ENCODE measurements around the gene RNF135.
"Not testable (repeated sequence)": the region's sequence is repeated elsewhere in the genome, so short reads cannot be mapped to it uniquely, and the experiment has no call there.

Gene RNF135

GRCh38 chr17:30975042-30975820 is 4.4 kb downstream of the RNF135 start:
- H3K27ac ChIP-seq (ENCODE audit: low read length) = no peak overlapping the region
- H3K4me3 ChIP-seq (ENCODE audit: low read length) = no peak overlapping the region
- H3K9me3 ChIP-seq (ENCODE audit: control insufficient read depth, insufficient read depth, low read length) = no peaks in the 10 kb centered on the region
- WGBS (ENCODE audit: insufficient coverage, insufficient read length) = no CpG with 5 or more reads among the region's 8 CpGs
- DNase-seq (ENCODE audit: low read depth, low spot score) = no peak
- no peaks in the 10 kb centered on the region; the same call in 1 of the 2 replicates for H3K4me1 ChIP-seq (ENCODE audit: control insufficient read depth, insufficient read depth, low read length)
- no peaks in the 10 kb centered on the region for H3K36me3 ChIP-seq (ENCODE audit: control insufficient read depth, insufficient read depth, low read length)
- no peaks in the 10 kb centered on the region for H3K27me3 ChIP-seq (ENCODE audit: control insufficient read depth, insufficient read depth, low read length)

GRCh38 chr17:30979919-30980318 is 9.1 kb downstream of the RNF135 start:
- no CpG with 5 or more reads among the region's 33 CpGs for WGBS (ENCODE audit: insufficient coverage, insufficient read length)
- H3K27me3 ChIP-seq (ENCODE audit: control insufficient read depth, insufficient read depth, low read length); DNase-seq (ENCODE audit: low read depth, low spot score); H3K36me3 ChIP-seq (ENCODE audit: control insufficient read depth, insufficient read depth, low read length); H3K27ac ChIP-seq (ENCODE audit: low read length); H3K4me3 ChIP-seq (ENCODE audit: low read length); H3K4me1 ChIP-seq (ENCODE audit: control insufficient read depth, insufficient read depth, low read length); H3K9me3 ChIP-seq (ENCODE audit: control insufficient read depth, insufficient read depth, low read length): not testable (repeated sequence)

- H3K4me1 ChIP-seq (ENCODE audit: control insufficient read depth, insufficient read depth, low read length) = no peaks in the 10 kb centered on the region
- no peaks in the 10 kb centered on the region for H3K27me3 ChIP-seq (ENCODE audit: control insufficient read depth, insufficient read depth, low read length)
- H3K9me3 ChIP-seq (ENCODE audit: control insufficient read depth, insufficient read depth, low read length) = no peaks in the 10 kb centered on the region
- H3K27ac ChIP-seq (ENCODE audit: low read length) = no peak overlapping the region
- no peak for DNase-seq (ENCODE audit: low read depth, low spot score)
- no peaks in the 10 kb centered on the region for H3K36me3 ChIP-seq (ENCODE audit: control insufficient read depth, insufficient read depth, low read length)
- WGBS (ENCODE audit: insufficient coverage, insufficient read length) = no CpG with 5 or more reads among the region's 8 CpGs
- H3K4me3 ChIP-seq (ENCODE audit: low read length) = no peak overlapping the region
These were observed 11.0 kb downstream of the RNF135 start for GRCh38 chr17:30981531-30982519.

- no peak overlapping the region for H3K4me3 ChIP-seq (ENCODE audit: low read length)
- no peaks in the 10 kb centered on the region for H3K27me3 ChIP-seq (ENCODE audit: control insufficient read depth, insufficient read depth, low read length)
- H3K36me3 ChIP-seq (ENCODE audit: control insufficient read depth, insufficient read depth, low read length) = no peaks in the 10 kb centered on the region
- no peaks in the 10 kb centered on the region for H3K9me3 ChIP-seq (ENCODE audit: control insufficient read depth, insufficient read depth, low read length)
- H3K4me1 ChIP-seq (ENCODE audit: control insufficient read depth, insufficient read depth, low read length) = no peaks in the 10 kb centered on the region
- WGBS (ENCODE audit: insufficient coverage, insufficient read length) = no CpG with 5 or more reads among the region's 1 CpG
- no peak for DNase-seq (ENCODE audit: low read depth, low spot score)
- no peak overlapping the region for H3K27ac ChIP-seq (ENCODE audit: low read length)
These were observed 12.0 kb downstream of the RNF135 start for GRCh38 chr17:30982855-30983254.

GRCh38 chr17:30990458-30990857 is 19.6 kb downstream of the RNF135 start:
- no peaks in the 10 kb centered on the region for H3K4me1 ChIP-seq (ENCODE audit: control insufficient read depth, insufficient read depth, low read length)
- no peaks in the 10 kb centered on the region for H3K36me3 ChIP-seq (ENCODE audit: control insufficient read depth, insufficient read depth, low read length)
- no CpG with 5 or more reads among the region's 3 CpGs for WGBS (ENCODE audit: insufficient coverage, insufficient read length)
- no peaks in the 10 kb centered on the region for H3K9me3 ChIP-seq (ENCODE audit: control insufficient read depth, insufficient read depth, low read length)
- no peak overlapping the region for H3K4me3 ChIP-seq (ENCODE audit: low read length)
- no peak overlapping the region for H3K27ac ChIP-seq (ENCODE audit: low read length)
- no peak for DNase-seq (ENCODE audit: low read depth, low spot score)
- no peaks in the 10 kb centered on the region for H3K27me3 ChIP-seq (ENCODE audit: control insufficient read depth, insufficient read depth, low read length)

- no peak for DNase-seq (ENCODE audit: low read depth, low spot score)
- Histone ChIP-seq H3K4me3 (ENCODE audit: low read length) (no peak overlapping the region), H3K4me1 (ENCODE audit: control insufficient read depth, insufficient read depth, low read length) (no peaks in the 10 kb centered on the region), H3K27ac (ENCODE audit: low read length) (no peak overlapping the region), H3K36me3 (ENCODE audit: control insufficient read depth, insufficient read depth, low read length) (peaks cover 2% of the 10 kb centered on the region; the same call in 1 of the 2 replicates), H3K27me3 (ENCODE audit: control insufficient read depth, insufficient read depth, low read length) (no peaks in the 10 kb centered on the region), H3K9me3 (ENCODE audit: control insufficient read depth, insufficient read depth, low read length) (no peaks in the 10 kb centered on the region)
- no CpG with 5 or more reads among the region's 3 CpGs for WGBS (ENCODE audit: insufficient coverage, insufficient read length)
These were observed 21.7 kb downstream of the RNF135 start for GRCh38 chr17:30992551-30992950.

GRCh38 chr17:30995347-30995746 is 24.5 kb downstream of the RNF135 start:
- no peak overlapping the region for H3K27ac ChIP-seq (ENCODE audit: low read length)
- H3K9me3 ChIP-seq (ENCODE audit: control insufficient read depth, insufficient read depth, low read length) = no peaks in the 10 kb centered on the region
- H3K36me3 ChIP-seq (ENCODE audit: control insufficient read depth, insufficient read depth, low read length) = peaks cover 2% of the 10 kb centered on the region; the same call in 1 of the 2 replicates
- no peaks in the 10 kb centered on the region for H3K27me3 ChIP-seq (ENCODE audit: control insufficient read depth, insufficient read depth, low read length)
- DNase-seq (ENCODE audit: low read depth, low spot score) = no peak
- no CpG with 5 or more reads among the region's 3 CpGs for WGBS (ENCODE audit: insufficient coverage, insufficient read length)
- no peak overlapping the region for H3K4me3 ChIP-seq (ENCODE audit: low read length)
- no peaks in the 10 kb centered on the region; the same call in 1 of the 2 replicates for H3K4me1 ChIP-seq (ENCODE audit: control insufficient read depth, insufficient read depth, low read length)

GRCh38 chr17:30996486-30996885 is 25.6 kb downstream of the RNF135 start:
- Histone ChIP-seq H3K36me3 (ENCODE audit: control insufficient read depth, insufficient read depth, low read length) (peaks cover 2% of the 10 kb centered on the region; the same call in 1 of the 2 replicates), H3K4me3 (ENCODE audit: low read length) (no peak overlapping the region), H3K27me3 (ENCODE audit: control insufficient read depth, insufficient read depth, low read length) (no peaks in the 10 kb centered on the region), H3K4me1 (ENCODE audit: control insufficient read depth, insufficient read depth, low read length) (no peaks in the 10 kb centered on the region; the same call in 1 of the 2 replicates), H3K9me3 (ENCODE audit: control insufficient read depth, insufficient read depth, low read length) (no peaks in the 10 kb centered on the region), H3K27ac (ENCODE audit: low read length) (no peak overlapping the region)
- no CpG with 5 or more reads among the region's 3 CpGs for WGBS (ENCODE audit: insufficient coverage, insufficient read length)
- DNase-seq (ENCODE audit: low read depth, low spot score) = no peak

- Histone ChIP-seq H3K4me1 (ENCODE audit: control insufficient read depth, insufficient read depth, low read length) (no peaks in the 10 kb centered on the region; the same call in 1 of the 2 replicates), H3K27me3 (ENCODE audit: control insufficient read depth, insufficient read depth, low read length) (no peaks in the 10 kb centered on the region), H3K27ac (ENCODE audit: low read length) (no peak overlapping the region), H3K4me3 (ENCODE audit: low read length) (no peak overlapping the region), H3K9me3 (ENCODE audit: control insufficient read depth, insufficient read depth, low read length) (no peaks in the 10 kb centered on the region), H3K36me3 (ENCODE audit: control insufficient read depth, insufficient read depth, low read length) (peaks cover 2% of the 10 kb centered on the region; the same call in 1 of the 2 replicates)
- WGBS (ENCODE audit: insufficient coverage, insufficient read length) = no CpG with 5 or more reads among the region's 6 CpGs
- DNase-seq (ENCODE audit: low read depth, low spot score) = no peak
These were observed 26.4 kb downstream of the RNF135 start for GRCh38 chr17:30997270-30997669.

GRCh38 chr17:30997842-30998241 is 27.0 kb downstream of the RNF135 start:
- DNase-seq (ENCODE audit: low read depth, low spot score) = no peak
- H3K4me3 ChIP-seq (ENCODE audit: low read length) = no peak overlapping the region
- H3K36me3 ChIP-seq (ENCODE audit: control insufficient read depth, insufficient read depth, low read length) = peaks cover 2% of the 10 kb centered on the region; the same call in 1 of the 2 replicates
- no peaks in the 10 kb centered on the region for H3K9me3 ChIP-seq (ENCODE audit: control insufficient read depth, insufficient read depth, low read length)
- H3K27me3 ChIP-seq (ENCODE audit: control insufficient read depth, insufficient read depth, low read length) = no peaks in the 10 kb centered on the region
- H3K27ac ChIP-seq (ENCODE audit: low read length) = no peak overlapping the region
- no peaks in the 10 kb centered on the region; the same call in 1 of the 2 replicates for H3K4me1 ChIP-seq (ENCODE audit: control insufficient read depth, insufficient read depth, low read length)
- no CpG with 5 or more reads among the region's 5 CpGs for WGBS (ENCODE audit: insufficient coverage, insufficient read length)
